ENCODE measurements around the gene GALNT14.

GALNT14 gene

GRCh38 chr2:31136000-31136399 is 2.2 kb downstream of the GALNT14 start:
- no peak for DNase-seq (ENCODE audit: low read depth in 2 of 2)

DNA sequence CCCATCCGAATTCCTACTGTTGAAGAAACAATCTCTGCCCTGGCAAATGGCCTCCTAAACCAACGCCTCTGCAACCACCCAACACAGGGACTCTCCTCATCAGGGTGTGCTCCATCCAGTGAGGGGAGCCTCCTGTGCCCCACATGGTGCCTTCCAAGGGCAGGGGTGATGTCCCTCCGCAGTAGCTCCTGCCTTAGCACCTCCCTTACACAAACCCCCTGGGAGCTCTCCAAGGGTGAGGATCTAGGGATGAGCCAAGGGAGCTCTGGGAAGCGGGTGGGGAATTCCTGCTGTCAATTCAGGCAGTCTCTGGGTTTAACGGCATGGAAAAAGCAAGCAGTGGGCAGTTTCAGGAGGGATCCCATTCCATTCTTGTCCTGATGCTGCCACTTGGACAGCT is 3.8 kb downstream of the GALNT14 start:
- DNase-seq (ENCODE audit: low read depth in 2 of 2) = no peak

DNA sequence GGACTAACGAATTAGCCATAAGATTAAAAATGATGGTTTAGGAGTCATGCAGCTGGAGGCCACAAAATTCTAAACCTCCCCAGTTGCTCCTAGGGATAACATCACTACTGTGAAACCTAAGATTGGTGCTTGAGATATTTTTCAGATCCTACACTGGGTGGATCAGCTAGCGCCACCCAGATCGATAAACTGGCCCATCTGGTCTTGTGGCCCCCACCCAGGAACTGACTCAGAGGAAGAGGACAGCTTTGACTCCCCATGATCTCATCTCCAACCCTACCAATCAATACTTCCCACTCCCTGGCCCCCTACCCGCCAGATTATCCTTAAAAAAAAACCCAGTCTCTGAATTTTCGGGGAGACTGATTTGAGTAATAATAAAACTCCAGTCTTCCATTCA is 5.5 kb downstream of the GALNT14 start:
- no peak for DNase-seq (ENCODE audit: low read depth in 2 of 2)

GRCh38 chr2:31131871-31132270 is 6.4 kb downstream of the GALNT14 start:
- no peak for DNase-seq (ENCODE audit: low read depth in 2 of 2)

- DNase-seq (ENCODE audit: low read depth in 2 of 2) = no peak
Observed at GRCh38 chr2:31129375-31130171, 8.7 kb downstream of the GALNT14 start.

GRCh38 chr2:31127931-31128330 is 10.3 kb downstream of the GALNT14 start:
- no peak for DNase-seq (ENCODE audit: low read depth in 2 of 2)

- DNase-seq (ENCODE audit: low read depth in 2 of 2) = no peak
Observed at GRCh38 chr2:31125918-31126695, 12.1 kb downstream of the GALNT14 start.

DNA sequence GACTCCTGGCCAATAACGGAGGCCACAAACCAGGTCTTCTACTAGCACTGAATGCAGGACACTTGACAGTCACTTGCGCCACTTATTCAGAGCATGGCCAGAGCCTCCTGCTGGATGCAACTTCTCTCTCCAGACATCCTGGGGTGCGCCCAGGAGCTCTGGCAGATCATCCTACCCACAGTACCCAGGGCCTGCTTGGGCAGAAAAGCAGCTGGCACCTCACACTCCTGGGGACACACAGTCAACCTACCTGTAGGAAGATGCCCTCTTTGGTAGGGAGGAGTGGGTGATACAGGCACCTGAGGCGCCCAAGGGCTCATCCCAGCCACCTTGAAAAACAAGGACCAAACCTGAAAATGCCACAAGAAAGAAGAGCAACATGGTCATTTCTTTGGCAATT is 13.3 kb downstream of the GALNT14 start:
- no peak for DNase-seq (ENCODE audit: low read depth in 2 of 2)

GRCh38 chr2:31122133-31122532 is 16.1 kb downstream of the GALNT14 start:
- no peak for DNase-seq (ENCODE audit: low read depth in 2 of 2)

DNA sequence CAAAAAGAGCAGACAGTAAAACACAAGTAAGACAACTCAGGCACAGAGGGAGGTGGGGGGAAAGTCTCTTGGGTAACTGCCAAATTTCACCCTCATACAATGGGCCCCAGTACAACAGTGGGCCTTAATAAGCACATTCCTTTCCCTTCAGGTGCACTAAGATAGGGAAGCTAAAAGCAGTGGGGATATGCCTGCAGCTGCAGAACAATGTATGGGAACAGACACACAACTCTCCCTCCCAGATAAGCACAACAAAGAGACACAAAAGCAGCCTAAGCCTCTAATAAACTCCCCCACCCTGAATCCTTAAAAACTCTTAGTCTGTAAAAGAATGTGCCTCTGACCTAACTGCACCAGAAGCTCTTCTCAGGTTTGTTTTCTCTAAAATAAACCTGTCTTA is 24.5 kb downstream of the GALNT14 start:
- no peak for DNase-seq (ENCODE audit: low read depth in 2 of 2)

GRCh38 chr2:31112544-31112943 is 25.7 kb downstream of the GALNT14 start:
- no peak for DNase-seq (ENCODE audit: low read depth in 2 of 2)

GRCh38 chr2:31110998-31111397 is 27.2 kb downstream of the GALNT14 start:
- DNase-seq (ENCODE audit: low read depth in 2 of 2) = no peak

- DNase-seq (ENCODE audit: low read depth in 2 of 2) = no peak
Observed at GRCh38 chr2:31110431-31110830, 27.8 kb downstream of the GALNT14 start.

- no peak for DNase-seq (ENCODE audit: low read depth in 2 of 2)
Observed at GRCh38 chr2:31109633-31110192, 28.5 kb downstream of the GALNT14 start.

DNA sequence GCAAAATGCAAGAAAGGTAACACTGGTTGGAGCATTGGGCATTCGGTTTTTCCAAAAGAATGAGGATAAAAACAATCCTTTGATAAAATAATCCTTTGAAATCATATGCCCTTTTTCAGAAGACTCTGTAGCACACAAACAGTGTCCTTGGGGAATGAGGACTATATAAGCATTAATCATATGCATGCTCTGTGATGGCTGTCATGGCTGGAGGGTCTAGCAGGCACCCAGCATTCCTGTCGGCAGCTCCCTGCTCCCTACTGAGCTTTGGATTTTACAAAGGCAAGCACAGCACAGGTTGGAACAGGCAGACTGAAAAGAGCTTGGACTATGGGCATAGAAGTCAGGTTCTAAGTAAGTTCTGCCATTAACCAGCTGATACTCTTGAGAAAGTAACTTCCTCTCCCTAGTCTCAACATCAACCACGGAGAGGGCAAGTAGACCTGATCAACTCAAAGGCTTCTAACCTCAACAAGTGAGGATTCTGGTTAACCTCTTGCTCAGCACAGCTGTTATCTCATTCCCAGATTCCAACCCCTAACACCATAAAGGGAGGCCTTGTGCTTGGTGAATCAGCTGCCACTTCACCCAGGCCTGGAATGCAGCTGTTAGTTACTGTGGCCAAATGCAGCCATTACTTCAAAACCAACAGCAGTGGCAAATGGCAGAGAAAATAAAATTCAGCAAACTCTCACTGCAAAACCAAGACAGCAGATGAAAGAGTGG is 29.5 kb downstream of the GALNT14 start:
- DNase-seq (ENCODE audit: low read depth in 2 of 2) = no peak

- DNase-seq (ENCODE audit: low read depth in 2 of 2) = no peak
Observed at GRCh38 chr2:31107591-31108300, 30.5 kb downstream of the GALNT14 start.

DNA sequence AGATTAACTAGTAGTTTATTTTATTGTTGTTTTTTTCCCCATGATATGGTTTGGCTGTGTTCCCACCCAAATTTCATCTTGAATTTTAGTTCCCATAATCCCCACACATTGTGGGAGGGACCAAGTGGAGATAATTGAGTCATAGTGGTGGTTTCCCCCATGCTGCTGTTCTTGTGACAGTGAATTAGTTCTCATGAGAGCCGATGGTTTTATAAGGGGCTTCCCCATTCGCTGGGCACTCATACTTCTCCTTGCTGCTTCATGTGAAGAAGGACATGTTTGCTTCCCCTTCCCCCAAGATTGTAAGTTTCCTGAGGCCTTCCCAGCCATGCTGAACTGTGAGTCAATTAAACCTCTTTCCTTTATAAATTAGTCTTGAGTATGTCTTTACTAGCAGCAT is 36.5 kb downstream of the GALNT14 start:
- no peak for DNase-seq (ENCODE audit: low read depth in 2 of 2)

GRCh38 chr2:31097962-31098613 is 40.2 kb downstream of the GALNT14 start:
- DNase-seq (ENCODE audit: low read depth in 2 of 2) = no peak

- DNase-seq (ENCODE audit: low read depth in 2 of 2) = no peak
Observed at GRCh38 chr2:31090188-31090587, 48.1 kb downstream of the GALNT14 start.

- no peak for DNase-seq (ENCODE audit: low read depth in 2 of 2)
Observed at GRCh38 chr2:31089645-31090044, 48.6 kb downstream of the GALNT14 start.

Data from stimulated activated CD4-positive, alpha-beta T cell treated with anti-CD3 and anti-CD28 coated beads, Interleukin-4, amount 100 ng/mL, for 48 hours (primary cell).